NB4 (cell line): ENCODE measurements around the gene VAV2.
"Not testable (repeated sequence)": the region's sequence is repeated elsewhere in the genome, so short reads cannot be mapped to it uniquely, and the experiment has no call there.

Experiments
- DNase-seq: peaks from one replicate; pipeline ENCODE4 v3.0.0; 2010; ENCODE audit warnings: low read depth
- H3K4me3 ChIP-seq: one replicate; pipeline ENCODE4 v1.5.1; 2011; ENCODE audit warnings: mild to moderate bottlenecking, low read depth, low read length, moderate library complexity
- CTCF ChIP-seq: IDR thresholded peaks from one replicate; pipeline ENCODE4 v1.5.1; 2012; ENCODE audit warnings: low read depth, low read length
- MAX ChIP-seq: IDR thresholded peaks from 2 replicates; pipeline ENCODE4 v1.6.1; 2011; ENCODE audit warnings: low read depth, low read length
- MYC ChIP-seq: IDR thresholded peaks from 2 replicates; pipeline ENCODE4 v1.6.1; 2011; ENCODE audit warnings: low read depth, low read length
- POLR2A ChIP-seq: IDR thresholded peaks from 2 replicates; pipeline ENCODE4 v1.6.1; 2011; ENCODE audit warnings: mild to moderate bottlenecking; ENCODE audit not compliant: insufficient read length; ENCODE audit errors: extremely low read depth

The VAV2 gene

DNA sequence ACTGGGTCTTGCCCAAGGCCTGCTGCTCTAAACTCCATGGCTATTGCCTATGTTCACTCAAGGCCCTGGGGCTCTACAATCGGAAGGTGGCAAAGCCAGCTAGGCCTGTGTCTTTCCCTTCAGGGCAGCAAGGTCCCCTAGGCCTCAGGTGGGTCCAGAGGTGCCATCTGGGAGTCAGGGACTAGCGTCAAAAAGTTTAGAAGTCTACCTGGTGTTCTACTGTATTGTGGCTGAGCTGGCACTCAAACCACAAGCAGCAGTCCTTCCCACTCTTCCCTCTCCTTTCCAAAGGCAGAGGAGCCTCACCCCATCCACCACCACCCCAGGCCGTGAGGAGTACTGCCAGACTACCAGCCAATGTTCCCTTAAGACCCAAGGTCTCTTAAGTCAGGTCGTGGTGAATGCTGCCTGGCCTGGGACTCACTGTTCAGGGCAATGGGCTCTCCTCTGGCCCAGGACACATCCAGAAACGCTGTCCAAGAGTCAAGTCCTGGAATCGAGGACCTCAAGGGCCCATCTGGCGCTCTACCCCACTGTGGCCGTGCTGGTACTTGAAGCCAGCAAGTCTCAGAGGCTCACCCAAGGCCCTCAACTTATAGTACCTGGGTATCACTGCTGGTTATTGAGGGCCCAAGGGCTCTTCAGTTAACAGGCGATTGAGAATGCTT is 241.0 kb downstream of the VAV2 start:
- TF ChIP-seq CTCF, result no peak
- TF ChIP-seq POLR2A, result no peak
- no peak for TF ChIP-seq MAX
- TF ChIP-seq MYC, result no peak
- no peak for DNase-seq
- H3K4me3 ChIP-seq, result no peak overlapping the region

- H3K4me3 ChIP-seq, result no peak overlapping the region
- no peak for DNase-seq
- TF ChIP-seq CTCF, result no peak
- no peak for TF ChIP-seq MAX
- TF ChIP-seq POLR2A, result no peak
Observed at GRCh38 chr9:133747309-133747708, 244.8 kb downstream of the VAV2 start.

- H3K4me3 ChIP-seq, DNase-seq: not testable (repeated sequence)
Observed at GRCh38 chr9:133744528-133744927, 247.6 kb downstream of the VAV2 start.

DNA sequence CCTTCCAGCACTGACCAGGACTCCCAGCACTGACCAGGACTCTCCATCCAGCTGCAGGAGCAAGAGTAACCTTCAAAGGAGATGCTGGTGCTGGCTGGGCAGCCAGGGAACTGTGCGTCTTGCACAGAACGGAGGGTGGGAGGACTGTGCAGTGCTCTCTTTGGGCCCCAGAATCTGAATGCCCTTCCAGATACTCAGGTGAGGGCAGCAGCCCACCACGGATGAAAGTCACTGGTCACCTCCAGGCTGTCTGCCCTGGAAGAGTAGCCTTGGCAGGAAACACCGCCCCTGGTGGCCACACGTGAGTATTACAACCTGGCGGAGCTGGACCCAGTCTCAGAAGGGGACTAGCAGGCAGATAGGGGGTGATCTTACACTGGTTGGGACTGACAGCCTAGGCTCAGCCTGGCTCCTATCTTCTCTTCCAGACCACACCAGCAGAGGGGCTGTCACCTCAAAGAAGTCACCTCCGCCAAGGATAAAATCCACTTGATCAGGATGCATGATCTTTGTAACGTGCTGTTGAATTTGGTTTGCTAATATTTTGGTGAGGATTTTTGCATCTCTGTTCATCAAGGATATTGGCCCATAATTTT is 249.2 kb downstream of the VAV2 start:
- no peak overlapping the region for H3K4me3 ChIP-seq
- DNase-seq, result peak; percentile 72
- TF ChIP-seq POLR2A, result no peak
- peak; percentile 97 for TF ChIP-seq CTCF
- TF ChIP-seq MAX, result peak; percentile 82
- TF ChIP-seq MYC, result no peak

- no peak for DNase-seq
- TF ChIP-seq POLR2A, result no peak
- TF ChIP-seq MAX, result no peak
- no peak for TF ChIP-seq MYC
- no peak for TF ChIP-seq CTCF
- H3K4me3 ChIP-seq, result no peak overlapping the region
Observed at GRCh38 chr9:133742251-133742650, 249.9 kb downstream of the VAV2 start.

- H3K4me3 ChIP-seq, result no peak overlapping the region
- no peak for DNase-seq
- TF ChIP-seq POLR2A, result no peak
- no peak for TF ChIP-seq CTCF
- TF ChIP-seq MYC, result no peak
- TF ChIP-seq MAX, result no peak
Observed at GRCh38 chr9:133741716-133742115, 250.4 kb downstream of the VAV2 start.
